Heart left ventricle (tissue), 13 donors: ENCODE measurements around the gene LIPE.

Source experiments
- CTCF ChIP-seq, 12 donors: fragments of 200-600 bp; sonication (generic) in 4 of 12; IDR thresholded peaks; one replicate each; pipeline versions ENCODE4 v1.5.0 to v1.8.0; 2018 to 2022; ENCODE audit warnings: antibody characterized with exemption in 12 of 12, mild to moderate bottlenecking in 5 of 12
- POLR2A ChIP-seq, 2 donors: fragments of 450-650 bp; IDR thresholded peaks; one replicate each; pipeline ENCODE4 v1.6.1; 2017; ENCODE audit warnings: antibody characterized with exemption in 2 of 2, mild to moderate bottlenecking in 2 of 2, moderate library complexity in 2 of 2
- donor health status: ischemic (EF 13 %, LVEDD 7.1; RV severe dilation, severe dysfunction).
- donor health status: DM: no; HTN: yes; CAD: no.
- donor health status: DM: no; HTN: no; CAD: no.
- donor health status: ischemic (EF 25% LVEDD 6.9; RV normal size, moderate dysfunction).
- donor health status: ischemic (EF 25% LVEDD 5.7; RV mildly dilated, moderate dysfunction).
- donor health status: ischemic (EF 35%, LVEDD 5.7; RV mildly dilated, moderate dysfunction).
- donor health status: nonischemic (EF 11% LVEDD 7.7; RV severe dilation, severe dysfunction).
- donor health status: DM: yes; HTN: yes; CAD: no.
- donor health status: PGD.
- donor health status: ischemic (EF 29% LVEDD 5.4; RV normal size, mild dysfunction).
- donor health status: nonischemic (EF 23%, LVEDD 6.1; RV moderate dilation, normal function).

- TF ChIP-seq CTCF (IDR thresholded peaks at IDR 0.05) (peak; percentile 81 to 94 (median 87)), POLR2A (IDR thresholded peaks at IDR 0.05) (no peak)
These were observed 23.2 kb upstream of the LIPE start for GRCh38 chr19:42450314-42450934.
